Endothelial cell of umbilical vein (primary cell): ENCODE results near the gene EPHX1. TPM values are rescaled to one million over a fixed set of nuclear protein-coding genes. Genes with fewer than 3 reads are reported as not detected.

ENCODE experiments used
- BruUV-seq: library from RNA; stranded (reverse); fragments of 400-500 nt; replicated peaks from 2 replicates; lab custom pipeline; 2021; lab: Mats Ljungman, UMichigan
- CTCF ChIA-PET: fragments of 300-600, 350-600 bp; sonication (Branson Sonifier 250); formaldehyde crosslinking; loops from one replicate; lab custom pipeline; 2021; ENCODE audit warnings: antibody characterized with exemption, inconsistent platforms; lab: Charles Lee
- POLR2A ChIA-PET: fragments of 300-600, 350-600 bp; sonication (Branson Sonifier 250); formaldehyde crosslinking; loops from one replicate; lab custom pipeline; 2021; ENCODE audit warnings: antibody characterized with exemption, inconsistent platforms; lab: Charles Lee
- DNase-seq: peaks from one replicate; pipeline ENCODE4 v3.0.0-alpha.2; 2011; ENCODE audit warnings: low read depth, low spot score
- FAIRE-seq: peaks from 2 replicates; lab custom pipeline; 2011; peaks lifted over from hg19 to GRCh38; lab: Jason Lieb, UNC
- H2AFZ ChIP-seq: 2 replicates; pipeline ENCODE4 v1.6.0; 2012; ENCODE audit warnings: low read depth, low read length, control low read depth, inconsistent platforms
- H3K27ac ChIP-seq: 2 replicates; pipeline ENCODE4 v1.5.1; 2011; ENCODE audit warnings: low read depth, mild to moderate bottlenecking, control low read depth, low read length, moderate library complexity; ENCODE audit not compliant: insufficient read depth
- H3K27me3 ChIP-seq, 2 experiments: 2 replicates each; pipeline versions ENCODE4 v1.6.0 to v1.6.1; 2011; ENCODE audit warnings: low read length in 2 of 2, mixed read lengths in 1 of 2; ENCODE audit not compliant: control insufficient read depth in 2 of 2, insufficient read depth in 2 of 2
- H3K36me3 ChIP-seq, 2 experiments: 2 replicates in 1 of 2; 3 replicates in 1 of 2; pipeline ENCODE4 v1.5.1; 2011; ENCODE audit warnings: low read length in 2 of 2, mild to moderate bottlenecking in 1 of 2, moderate library complexity in 1 of 2; ENCODE audit not compliant: control insufficient read depth in 2 of 2, insufficient read depth in 2 of 2; ENCODE audit errors: extremely low read depth in 1 of 2
- H3K4me1 ChIP-seq: 3 replicates; pipeline ENCODE4 v1.5.1; 2011; ENCODE audit warnings: mild to moderate bottlenecking, low read length; ENCODE audit not compliant: control insufficient read depth, insufficient read depth; ENCODE audit errors: extremely low read depth
- H3K4me2 ChIP-seq: 2 replicates; pipeline ENCODE4 v1.6.1; 2011; ENCODE audit warnings: low read length, control low read depth, mixed read lengths; ENCODE audit not compliant: insufficient read depth
- H3K4me3 ChIP-seq, 3 experiments: fragments of 200-600 bp in 1 of 3; sonication (generic), shearing (Covaris generic) in 1 of 3; replicated peaks in 1 of 3; 2 replicates each; pipeline ENCODE4 v1.5.1; 2011 to 2016; ENCODE audit warnings: control low read depth in 3 of 3, low read length in 3 of 3, mild to moderate bottlenecking in 2 of 3, inconsistent platforms in 1 of 3, low read depth in 1 of 3, moderate library complexity in 1 of 3; ENCODE audit not compliant: insufficient read depth in 1 of 3
- H3K79me2 ChIP-seq: 2 replicates; pipeline ENCODE4 v1.6.0; 2012; ENCODE audit warnings: low read length, inconsistent platforms; ENCODE audit not compliant: control insufficient read depth, insufficient read depth
- H3K9ac ChIP-seq: replicated peaks from 2 replicates; pipeline ENCODE3; 2011; ENCODE audit warnings: low read length, control low read depth; ENCODE audit not compliant: insufficient read depth; ENCODE audit errors: extremely low read depth
- H3K9me1 ChIP-seq: replicated peaks from 3 replicates; pipeline ENCODE4 v1.6.0; 2011; ENCODE audit warnings: mild to moderate bottlenecking, low read length; ENCODE audit not compliant: control insufficient read depth, insufficient read depth; ENCODE audit errors: extremely low read depth
- H3K9me3 ChIP-seq: replicated peaks from 2 replicates; pipeline ENCODE4 v1.5.1; 2012; ENCODE audit warnings: low read length, inconsistent platforms; ENCODE audit not compliant: control insufficient read depth, insufficient read depth
- H4K20me1 ChIP-seq: replicated peaks from 2 replicates; pipeline ENCODE3; 2011; ENCODE audit warnings: mild to moderate bottlenecking, low read length; ENCODE audit not compliant: control insufficient read depth, insufficient read depth; ENCODE audit errors: extremely low read depth
- CTCF ChIP-seq, 2 donors: IDR thresholded peaks; 1 replicate in 1 of 2; 2 replicates in 1 of 2; pipeline ENCODE4 v1.5.1; 2011; ENCODE audit warnings: low read length in 2 of 2, mild to moderate bottlenecking in 2 of 2, moderate library complexity in 2 of 2, control low read depth in 1 of 2, inconsistent platforms in 1 of 2, low read depth in 1 of 2; ENCODE audit not compliant: insufficient read depth in 1 of 2; ENCODE audit errors: extremely low read depth in 1 of 2
- EZH2 ChIP-seq: IDR thresholded peaks from 2 replicates; pipeline ENCODE4 v1.6.1; 2012; ENCODE audit warnings: borderline replicate concordance, low read depth, mild to moderate bottlenecking, moderate library complexity, low read length, inconsistent platforms; ENCODE audit not compliant: severe bottlenecking
- FOS ChIP-seq: IDR thresholded peaks from 2 replicates; pipeline ENCODE4 v1.6.1; 2011; ENCODE audit warnings: mild to moderate bottlenecking, low read length, moderate library complexity, borderline replicate concordance; ENCODE audit not compliant: insufficient read depth
- GATA2 ChIP-seq: IDR thresholded peaks from 2 replicates; pipeline ENCODE4 v1.7.0; 2011; ENCODE audit warnings: low read depth, mild to moderate bottlenecking, moderate library complexity, mixed read lengths, low read length; ENCODE audit not compliant: insufficient read length, insufficient read depth
- JUN ChIP-seq: IDR thresholded peaks from 2 replicates; pipeline ENCODE4 v1.6.1; 2011; ENCODE audit warnings: borderline replicate concordance, low read depth; ENCODE audit not compliant: insufficient read length, insufficient read depth
- MAX ChIP-seq: IDR thresholded peaks from 2 replicates; pipeline ENCODE4 v1.6.1; 2011; ENCODE audit not compliant: insufficient read depth, insufficient read length
- MYC ChIP-seq: IDR thresholded peaks from one replicate; pipeline ENCODE4 v1.6.1; 2011; ENCODE audit warnings: mild to moderate bottlenecking, low read depth, low read length
- POLR2A ChIP-seq: IDR thresholded peaks from 2 replicates; pipeline ENCODE4 v1.6.1; 2012; ENCODE audit warnings: low read depth, mild to moderate bottlenecking, control low read depth, low read length
- POLR2AphosphoS5 ChIP-seq: IDR thresholded peaks from 2 replicates; pipeline ENCODE4 v1.6.1; 2012; ENCODE audit warnings: low read depth, mild to moderate bottlenecking, control low read depth, low read length, moderate library complexity; ENCODE audit not compliant: insufficient read depth
- dilution Hi-C: fragments of 300-500 bp; cut with MboI; formaldehyde crosslinking; loops from one replicate; pipeline ENCODE4 v1.15.0; 2019; ENCODE audit warnings: low sequenced_read_pairs; ENCODE audit not compliant: extremely low pct_ligation_motif_present
- intact Hi-C: fragments of 100-400 bp; cut with micrococcal nuclease; formaldehyde crosslinking; loops from one replicate; pipeline ENCODE4 v1.10.0; 2022
- polyA plus RNA-seq, 4 experiments: library from polyadenylated mRNA; depleted of rRNA in 3 of 4; stranded (reverse) in 3 of 4; unstranded in 1 of 4; fragments of >200 nt; gene quantifications; 2 replicates each; pipeline versions ENCODE4 v1.2.1 to v1.2.3, GENCODE V29; 2011 to 2012; ENCODE audit warnings: missing spikeins in 1 of 4
- total RNA-seq: library from RNA; stranded (reverse); gene quantifications from 2 replicates; pipeline ENCODE4 v1.2.3, GENCODE V29; 2021

EPHX1 gene
- total and polyA plus RNA-seq, 2 donors (not counting 3 experiments of a cell fraction or from before 2014, with no cell fraction given), result 23.7 to 25.2 TPM

- TF ChIP-seq MAX (no peak), CTCF (IDR thresholded peaks at IDR 0.05; ENCODE audit: extremely low read depth in 1 of 2, insufficient read depth in 1 of 2, low read depth in 1 of 2, low read length in 2 of 2) (no peak), POLR2A (no peak), FOS (no peak), EZH2 (no peak), GATA2 (no peak), JUN (no peak), POLR2AphosphoS5 (no peak), MYC (no peak)
- intact Hi-C loops (no loop called here), dilution Hi-C loops (no loop called here)
- no peaks in the 10 kb centered on the region for H3K27me3 ChIP-seq
- DNase-seq (no peak), FAIRE-seq (peak; percentile 18)
- no peaks in the 10 kb centered on the region for H3K36me3 ChIP-seq
- no peak overlapping the region for H3K27ac ChIP-seq
- peaks cover 5% of the 10 kb centered on the region for H3K4me1 ChIP-seq
- no peak overlapping the region for H2AFZ ChIP-seq
- H3K9me3 ChIP-seq, result no peaks in the 10 kb centered on the region
- no peak overlapping the region for H3K9ac ChIP-seq
- H4K20me1 ChIP-seq, result no peaks in the 10 kb centered on the region
- H3K4me2 ChIP-seq, result no peak overlapping the region
- no peaks in the 10 kb centered on the region for H3K79me2 ChIP-seq
- H3K4me3 ChIP-seq, result no peak overlapping the region
- no peaks in the 10 kb centered on the region for H3K9me1 ChIP-seq
- no TSS peak for BruUV-seq
- ChIA-PET POLR2A (no interaction called here), CTCF (interaction anchor here (1.1 to 1.7 kb wide), 2 partner anchors 15 to 25 kb away, joined by 3 to 5 read pairs; no protein-coding TSS in a partner anchor)
These were observed 76.5 kb downstream of the EPHX1 start for GRCh38 chr1:225886159-225887029.
